SW480 (cell line): ENCODE data around the gene SEL1L3.
"Not testable (repeated sequence)": the region's sequence is repeated elsewhere in the genome, so short reads cannot be mapped to it uniquely, and the experiment has no call there.

ENCODE experiments used
- DNase-seq: peaks from one replicate; pipeline ENCODE4 v3.0.0-alpha.2; 2016; ENCODE audit warnings: low spot score

SEL1L3 gene

DNA sequence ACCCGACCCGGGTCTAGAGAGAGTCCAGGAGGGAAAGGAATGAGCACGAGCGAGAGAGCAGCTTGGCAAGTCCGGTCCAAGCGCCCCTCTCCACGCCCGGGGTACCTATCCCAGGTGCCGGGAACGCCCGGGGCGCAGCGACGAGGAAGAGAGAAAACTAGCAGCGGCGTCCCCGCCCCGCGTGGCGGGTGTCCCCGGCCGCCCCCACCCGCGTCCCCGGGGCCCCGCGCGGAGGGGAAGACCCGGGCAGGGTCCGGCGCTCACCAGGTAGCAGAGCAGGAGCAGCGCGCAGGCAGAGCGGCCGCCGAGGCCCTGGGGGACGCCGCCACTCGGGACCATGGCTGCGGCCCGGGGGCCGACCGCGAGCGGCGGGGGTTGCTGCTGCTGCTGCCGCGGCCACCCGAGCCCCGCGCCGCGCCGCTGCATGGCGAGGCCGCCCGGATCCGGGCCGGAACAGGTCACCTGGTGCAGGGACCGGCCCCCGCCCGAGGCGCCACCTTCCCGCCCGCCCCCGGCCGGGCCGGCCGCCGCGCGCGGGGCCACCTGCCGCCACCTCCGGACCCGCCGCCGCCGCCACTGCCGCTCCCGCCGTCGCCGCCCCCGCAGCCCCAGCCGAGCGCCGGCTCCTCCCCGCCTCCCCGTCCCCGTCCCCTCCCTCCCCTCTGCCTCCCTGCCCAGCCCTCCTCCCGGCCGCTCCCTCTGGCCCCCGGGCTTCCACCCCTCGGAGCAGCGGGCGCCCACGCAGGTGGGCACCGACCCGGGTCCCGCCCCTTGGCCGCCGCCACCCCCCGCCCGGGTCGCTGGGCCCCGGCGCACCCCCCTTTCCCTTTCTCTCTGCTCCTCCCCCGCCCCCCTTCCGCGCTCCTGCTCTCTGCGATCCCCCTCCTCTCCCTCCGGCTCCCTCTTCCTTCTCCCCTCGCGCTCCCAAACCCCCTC is at the start of gene SEL1L3:
SEL1L3 (minus strand) TSS at position 578 of the 936 bp plus-strand sequence; CDS start at position 426, 152 bp downstream.
- DNase-seq = peak; percentile 69

DNA sequence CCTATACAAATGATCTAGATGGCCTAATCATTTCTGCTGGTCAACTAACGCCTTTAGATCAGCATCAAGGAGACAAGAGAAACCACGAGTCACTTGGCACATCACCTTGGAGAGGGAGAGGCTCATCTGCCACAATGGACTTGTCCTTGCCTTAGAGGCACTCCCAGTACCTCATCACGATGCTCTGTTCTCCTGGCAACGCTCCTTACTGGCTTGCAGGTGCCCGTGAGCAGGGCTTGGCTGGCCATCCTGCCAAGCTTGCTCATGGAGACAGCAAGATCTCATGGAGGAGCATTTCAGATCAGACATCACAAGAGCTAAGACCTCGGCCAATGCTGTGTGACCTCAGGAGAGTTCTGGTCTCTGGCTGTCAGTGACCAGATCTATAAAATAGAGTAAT is 48.6 kb upstream of the SEL1L3 start:
- no peak for DNase-seq

DNA sequence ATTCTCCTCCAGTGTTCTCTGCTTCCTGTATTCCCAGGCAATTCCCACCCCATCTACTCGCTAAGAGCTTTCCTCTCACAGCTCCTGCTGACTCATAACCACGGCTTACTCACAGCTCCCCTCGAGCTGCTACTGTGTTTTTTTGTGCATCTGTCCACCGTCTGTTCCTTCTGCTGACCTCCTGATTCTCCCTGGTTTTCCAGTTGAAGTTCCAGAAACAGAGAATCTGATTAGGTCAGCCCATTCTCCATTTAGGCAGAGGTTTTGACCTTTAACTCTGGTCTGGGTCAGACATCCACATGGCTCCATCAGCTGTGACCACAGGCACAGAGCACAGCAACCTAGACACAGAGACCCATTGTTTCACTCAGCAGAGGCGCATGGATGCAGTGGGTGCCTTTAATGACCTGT is 45.7 kb upstream of the SEL1L3 start:
- peak; percentile 67 for DNase-seq

DNA sequence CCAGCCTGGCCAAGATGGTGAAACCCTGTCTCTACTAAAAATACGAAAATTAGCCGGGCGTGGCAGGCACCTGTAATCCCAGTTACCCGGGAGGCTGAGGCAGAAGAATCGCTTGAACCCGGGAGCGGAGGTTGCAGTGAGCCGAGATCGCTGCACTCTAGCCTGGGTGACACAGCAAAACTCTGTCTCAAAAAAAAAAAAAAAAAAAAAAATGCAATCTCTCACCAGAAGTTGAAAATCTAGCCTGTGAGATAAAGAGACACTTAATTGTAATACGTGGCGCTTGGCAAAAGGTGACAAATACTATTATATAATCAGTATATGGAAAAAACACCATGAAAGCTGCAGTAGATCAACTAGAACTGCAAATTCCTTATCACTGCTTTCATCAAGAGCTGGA is 43.3 kb upstream of the SEL1L3 start:
- DNase-seq = not testable (repeated sequence)

DNA sequence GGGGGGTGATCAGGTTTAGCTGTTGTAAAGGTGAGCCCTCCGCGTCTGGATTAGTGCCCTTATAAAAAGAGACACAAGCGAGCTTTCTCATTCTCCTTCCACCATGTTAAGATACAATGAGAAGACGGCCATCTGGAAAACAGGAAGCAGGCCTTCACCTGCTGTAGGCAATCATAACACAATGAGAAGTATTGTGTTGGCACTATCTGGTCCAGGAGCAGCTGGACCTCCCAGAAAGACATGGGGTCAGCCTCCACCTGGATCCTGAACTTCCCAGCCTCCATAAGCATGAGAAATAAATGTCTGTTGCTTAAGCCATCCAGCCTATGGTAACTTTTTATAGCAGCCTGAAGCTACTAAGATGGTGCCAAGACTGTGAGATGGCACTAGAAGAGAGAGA is 42.6 kb upstream of the SEL1L3 start:
- no peak for DNase-seq

DNA sequence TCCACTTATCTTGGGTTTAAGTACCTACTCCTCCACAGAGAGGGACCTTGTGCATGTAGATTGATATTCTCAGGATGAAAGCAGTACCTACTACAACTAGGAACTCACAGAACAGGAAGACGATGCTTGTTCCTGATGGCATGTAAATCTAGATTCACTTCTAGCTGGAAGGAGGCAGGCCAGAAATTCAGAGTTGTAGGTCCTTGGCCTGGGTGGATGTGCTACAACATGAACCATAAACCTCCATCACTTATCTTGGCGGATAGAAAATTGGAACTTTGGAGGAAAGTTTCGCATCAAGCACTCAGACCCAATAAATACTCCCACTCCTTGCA is 41.9 kb upstream of the SEL1L3 start:
- no peak for DNase-seq

DNA sequence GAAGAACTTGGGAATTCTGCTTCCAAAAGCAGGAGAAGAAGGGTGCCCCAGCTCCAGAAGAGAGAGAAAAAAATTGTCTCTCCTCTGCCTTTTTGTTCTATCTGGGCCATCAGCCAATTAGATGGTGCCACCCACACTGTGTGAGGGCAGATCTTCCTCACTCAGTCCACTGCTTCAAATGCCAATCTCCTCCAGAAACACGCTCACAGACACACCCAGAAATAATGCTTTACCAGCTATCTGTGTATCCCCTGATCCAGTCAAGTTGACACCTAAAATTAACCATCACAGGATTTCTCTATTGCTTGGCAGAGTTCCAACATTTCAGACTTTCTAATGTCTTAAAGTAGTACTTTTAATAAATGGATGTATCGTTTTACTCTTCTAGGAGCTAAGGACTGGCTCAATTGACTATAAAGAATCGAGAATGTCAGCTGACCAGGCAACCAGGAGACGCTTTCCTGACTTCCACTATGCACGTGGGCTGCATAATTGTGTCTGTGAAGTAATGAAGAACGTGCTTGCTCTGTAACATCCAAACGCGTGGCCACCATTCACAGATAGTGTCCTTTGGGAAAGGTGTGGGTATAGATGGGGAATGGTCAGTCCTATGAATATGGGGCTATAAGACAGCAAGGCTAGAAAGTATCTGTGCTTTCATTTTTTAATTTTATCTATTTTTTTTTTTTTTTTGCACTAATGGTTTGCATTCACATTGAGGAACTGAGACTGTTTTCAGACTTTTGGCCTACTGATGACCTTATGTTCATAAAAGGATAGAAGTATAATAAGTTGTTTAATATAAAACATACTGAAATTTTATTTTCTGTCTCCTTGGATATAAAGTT is 41.3 kb upstream of the SEL1L3 start:
- DNase-seq = no peak

DNA sequence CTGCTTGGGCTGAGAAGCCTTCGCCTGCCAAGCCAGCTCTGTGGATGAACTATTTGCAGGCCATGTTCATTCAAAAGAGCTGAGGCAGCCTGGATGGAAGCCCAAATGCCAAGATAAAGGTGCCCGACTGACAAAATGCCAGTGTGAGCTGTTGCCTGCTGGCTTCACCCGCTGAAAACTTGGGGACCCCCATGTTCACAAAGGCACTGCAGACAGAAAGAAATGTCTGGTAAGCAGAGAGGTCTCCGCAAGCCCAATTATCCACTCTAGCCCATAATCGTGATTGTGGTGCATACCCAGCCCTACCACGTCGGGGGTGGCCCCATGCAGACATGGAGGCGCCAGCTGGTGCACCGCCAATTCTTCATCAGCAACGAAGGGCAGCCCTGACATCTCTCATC is 38.2 kb upstream of the SEL1L3 start:
- no peak for DNase-seq

DNA sequence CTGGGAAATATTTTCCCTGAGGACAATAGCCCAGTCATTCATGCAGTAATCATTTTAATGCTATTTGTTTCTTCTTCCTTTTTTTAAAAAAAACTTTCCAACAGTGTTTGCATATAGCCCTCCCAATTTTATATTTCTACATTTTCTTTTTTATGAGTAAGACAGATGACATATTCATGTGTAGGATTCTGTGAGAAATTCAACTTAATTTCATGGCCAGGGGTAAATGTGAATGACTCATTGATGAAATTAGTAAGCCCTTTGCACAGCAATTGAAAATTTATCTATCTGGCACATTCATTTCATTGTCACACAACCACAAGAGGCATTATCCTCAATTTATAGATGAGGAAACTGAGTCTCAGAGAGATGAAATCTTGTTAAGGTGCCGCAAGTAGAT is 37.5 kb upstream of the SEL1L3 start:
- no peak for DNase-seq

DNA sequence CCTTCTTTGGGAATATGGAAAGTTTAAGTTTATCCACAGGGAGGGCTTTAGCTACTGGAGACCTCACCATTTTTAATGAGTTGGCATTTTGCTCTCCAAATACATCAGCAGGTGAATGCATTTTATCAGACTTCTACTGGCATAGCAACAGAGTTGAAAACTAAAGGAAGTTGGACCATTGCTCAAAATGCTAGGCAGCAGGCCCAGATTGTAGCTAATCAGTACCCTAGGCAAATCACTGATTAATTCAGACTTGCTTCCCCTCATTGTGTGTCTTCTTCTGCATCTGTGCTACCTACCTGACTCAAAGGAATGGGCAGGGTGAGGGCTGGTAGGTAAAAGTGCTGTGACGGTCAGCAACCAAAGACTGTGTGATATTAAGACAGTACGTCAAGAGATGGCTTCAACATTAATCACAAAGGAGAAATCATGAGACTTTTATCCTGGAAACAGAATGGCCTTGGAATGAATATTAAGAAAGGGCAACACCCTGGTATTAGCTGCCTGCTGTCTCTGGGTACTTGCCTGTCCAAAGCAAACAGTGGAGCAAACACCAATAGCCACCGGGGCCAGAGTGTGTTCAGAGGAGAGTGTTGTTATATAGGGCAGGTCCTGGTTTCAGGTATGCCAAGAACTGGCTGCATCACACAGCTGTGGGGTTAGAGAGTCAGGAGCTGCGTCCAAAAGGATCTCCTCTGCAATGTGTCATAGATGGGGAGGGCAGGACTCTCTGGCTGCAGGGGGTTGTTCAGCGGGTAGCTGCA is 34.2 kb upstream of the SEL1L3 start:
- DNase-seq = no peak

DNA sequence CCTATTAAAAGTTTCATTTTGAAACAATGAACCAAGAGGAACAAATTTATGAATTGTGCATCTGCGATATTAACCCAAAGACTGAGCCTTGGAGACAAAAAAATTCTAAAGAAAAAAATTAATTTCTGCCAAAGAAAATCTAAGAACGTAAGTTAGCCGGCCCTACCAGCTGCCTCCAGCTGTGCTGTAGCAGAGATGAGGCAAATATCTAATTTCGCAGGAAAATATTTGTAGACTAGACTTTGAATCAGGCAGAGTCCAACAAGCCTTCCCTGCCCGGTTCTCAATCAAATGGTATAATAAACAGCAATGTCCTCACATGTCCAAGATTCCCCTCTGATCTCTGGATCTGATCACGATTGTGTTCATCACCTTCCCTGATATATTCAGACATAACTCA is 30.0 kb upstream of the SEL1L3 start:
- no peak for DNase-seq

DNA sequence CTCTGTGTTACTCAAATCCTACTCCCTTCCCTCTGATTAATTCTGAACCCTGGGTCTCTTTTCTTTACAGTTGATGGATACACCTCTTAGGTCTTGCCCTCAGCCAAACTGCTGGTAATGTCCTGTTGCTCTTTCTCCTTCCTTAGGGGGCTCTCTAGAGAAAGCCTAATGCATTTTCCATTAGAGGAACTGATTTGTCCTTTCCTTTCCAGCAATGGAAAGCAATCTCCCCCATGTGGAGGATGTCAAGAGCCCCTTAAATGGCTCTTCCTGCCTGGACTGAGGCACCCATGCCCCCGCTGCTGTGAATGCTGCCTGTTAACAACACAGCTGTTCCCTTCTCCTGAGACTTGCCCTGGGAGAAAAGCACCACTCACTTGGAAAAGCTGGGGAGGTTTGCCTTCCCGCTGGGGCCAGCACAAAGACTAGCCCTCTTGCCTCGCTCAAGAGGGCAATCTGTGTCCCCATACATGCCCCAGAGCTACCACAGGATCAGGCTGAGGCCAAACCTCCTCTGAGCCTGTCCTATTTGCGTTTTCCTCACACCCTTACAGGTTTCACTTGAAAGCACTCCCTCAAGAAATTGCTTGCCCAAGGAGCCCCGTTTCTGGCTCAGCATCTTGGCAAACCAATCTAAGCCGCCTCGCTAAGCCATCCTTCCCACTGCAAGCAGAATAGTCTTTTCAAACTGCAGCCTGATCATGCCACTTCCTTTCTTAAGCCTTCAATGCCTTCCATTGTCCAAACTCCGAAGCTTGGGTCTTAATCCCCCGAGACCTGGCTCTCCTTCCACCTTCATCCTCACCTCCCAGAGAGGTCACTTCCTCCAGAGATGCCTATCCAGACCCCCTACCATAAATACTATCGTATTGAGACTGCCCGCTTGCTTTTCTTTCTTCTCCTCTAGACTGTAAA is 28.0 kb upstream of the SEL1L3 start:
- no peak for DNase-seq

DNA sequence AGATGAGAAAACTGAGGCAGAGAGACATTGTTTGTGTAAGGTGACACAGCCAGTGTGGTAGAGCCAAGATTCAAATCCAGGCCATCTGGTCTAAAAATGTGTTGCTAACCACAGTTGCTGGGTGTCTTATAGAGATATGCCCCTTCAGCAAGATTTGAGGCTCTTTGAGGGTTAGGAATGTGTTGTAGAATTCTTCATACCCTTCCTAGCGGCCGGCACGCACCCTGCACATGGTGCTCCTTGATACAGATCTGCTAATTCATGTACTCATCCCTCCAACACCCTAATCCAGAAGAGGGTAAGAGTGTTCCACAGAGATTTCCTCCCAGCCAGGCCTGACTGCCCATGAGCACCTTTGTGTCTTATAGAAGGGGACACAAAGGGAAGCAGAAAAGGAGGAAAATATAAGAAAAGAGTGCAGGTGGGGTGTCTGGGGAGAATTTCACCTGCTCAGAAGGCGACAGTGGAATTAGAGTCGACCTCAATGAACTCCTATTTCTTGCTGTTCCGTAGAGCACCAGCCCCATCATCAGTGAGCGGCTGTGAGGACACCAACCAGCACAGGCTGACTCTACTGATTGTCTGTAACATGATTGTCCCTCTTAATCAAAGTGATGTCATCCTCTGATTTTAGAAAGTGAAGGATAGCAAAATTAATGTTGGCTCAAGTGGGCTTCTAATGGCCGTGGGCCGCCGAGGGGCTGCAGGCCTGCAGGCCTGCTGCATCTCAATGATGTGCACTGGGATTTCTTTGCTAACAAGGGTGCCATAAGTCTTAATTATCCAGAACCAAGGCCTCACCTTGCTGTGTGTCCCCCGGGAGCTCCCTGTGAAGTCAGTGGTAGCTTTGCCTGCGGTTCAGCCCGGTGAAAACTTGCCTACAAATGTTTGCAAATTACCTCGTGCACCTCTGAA is 27.1 kb upstream of the SEL1L3 start:
- DNase-seq = no peak

DNA sequence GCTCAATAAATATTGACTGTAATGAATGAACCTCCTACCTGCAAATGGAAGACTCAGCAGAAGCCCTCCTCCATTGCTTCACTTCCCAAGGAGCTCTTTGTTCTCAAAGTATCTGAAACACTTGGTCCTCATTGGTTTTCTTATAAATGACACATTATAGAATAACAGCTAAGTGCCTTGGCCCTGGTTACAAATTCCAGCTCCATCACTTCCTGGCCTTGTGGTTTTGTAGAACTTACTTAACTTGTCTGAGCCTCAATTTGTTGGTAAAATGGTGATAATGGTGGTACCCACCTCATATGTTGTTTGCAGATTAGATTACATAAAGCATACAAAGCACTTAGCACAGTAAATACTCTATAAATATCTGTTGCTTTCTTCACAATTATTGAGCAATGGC is 26.0 kb upstream of the SEL1L3 start:
- no peak for DNase-seq

DNA sequence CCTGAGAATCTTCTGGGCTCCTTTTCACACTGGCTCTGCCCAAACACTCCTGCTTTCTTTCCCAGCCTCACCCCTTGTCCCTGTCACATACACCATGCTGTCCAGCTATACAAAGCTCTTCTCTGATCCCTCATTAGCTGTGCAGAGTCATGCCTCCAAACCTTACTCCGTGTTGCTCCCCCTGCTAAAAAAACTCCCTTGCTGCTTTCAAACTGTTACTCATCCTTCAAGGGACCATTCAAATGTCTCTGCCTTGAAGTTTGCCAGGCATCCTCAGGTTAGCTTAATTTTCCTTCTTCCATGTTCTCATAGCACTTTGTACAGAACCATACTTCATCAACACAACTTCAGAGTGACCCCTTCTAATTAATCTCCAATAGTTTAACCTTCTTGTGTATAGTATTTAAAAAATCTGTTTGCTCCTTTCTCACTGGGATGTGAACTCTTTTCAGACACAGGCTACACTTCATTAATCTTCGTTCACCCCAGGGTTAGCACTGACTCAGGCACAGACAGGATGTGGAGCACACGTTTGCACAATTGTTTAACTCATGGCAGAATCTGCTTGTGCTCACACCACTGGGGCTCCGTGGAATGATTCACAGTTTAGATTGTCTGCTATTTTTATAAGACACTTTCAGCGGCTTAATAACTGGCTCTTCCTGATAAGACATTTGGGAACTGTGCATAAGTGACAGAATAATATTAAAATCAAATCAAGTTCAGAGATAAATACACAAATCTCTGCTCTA is 21.4 kb upstream of the SEL1L3 start:
- DNase-seq = no peak

DNA sequence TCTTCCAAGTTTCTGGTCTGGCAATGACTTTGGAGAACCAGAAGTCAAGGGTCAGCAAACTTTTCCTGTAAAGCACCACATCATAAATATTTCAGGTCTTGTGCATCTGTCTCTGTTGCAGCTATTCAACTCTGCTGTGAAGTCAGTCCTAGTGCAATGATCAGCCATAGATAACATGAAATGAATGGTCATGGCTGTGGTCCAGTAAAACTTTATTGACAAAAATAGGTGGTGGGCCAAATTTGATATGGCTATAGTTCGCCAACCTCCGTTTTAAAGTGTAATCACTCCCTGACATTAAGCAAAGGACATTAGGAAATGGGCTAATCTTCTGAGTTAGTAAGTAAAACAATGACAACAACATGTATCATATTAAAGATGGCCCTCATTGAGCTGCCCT is 20.8 kb upstream of the SEL1L3 start:
- DNase-seq = no peak

DNA sequence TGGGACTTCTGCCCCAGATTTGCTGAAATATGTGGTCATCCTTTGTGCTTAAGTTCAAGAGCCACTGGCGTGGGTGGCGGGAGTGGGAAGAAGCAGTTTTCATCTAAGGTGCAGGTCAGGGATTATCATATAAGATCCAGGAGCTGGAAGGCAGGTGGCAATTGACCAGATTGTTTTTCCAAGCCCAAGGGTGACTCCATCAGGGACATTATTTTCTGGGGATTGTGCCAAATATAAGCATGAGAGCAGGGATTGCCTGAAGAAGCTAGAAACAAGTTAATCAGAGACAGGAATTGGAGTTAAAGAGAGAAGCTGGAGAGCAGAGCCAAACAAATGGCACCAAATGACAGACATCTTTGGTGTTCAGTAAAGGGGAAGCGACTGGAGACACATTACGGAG is 19.4 kb upstream of the SEL1L3 start:
- DNase-seq = no peak

DNA sequence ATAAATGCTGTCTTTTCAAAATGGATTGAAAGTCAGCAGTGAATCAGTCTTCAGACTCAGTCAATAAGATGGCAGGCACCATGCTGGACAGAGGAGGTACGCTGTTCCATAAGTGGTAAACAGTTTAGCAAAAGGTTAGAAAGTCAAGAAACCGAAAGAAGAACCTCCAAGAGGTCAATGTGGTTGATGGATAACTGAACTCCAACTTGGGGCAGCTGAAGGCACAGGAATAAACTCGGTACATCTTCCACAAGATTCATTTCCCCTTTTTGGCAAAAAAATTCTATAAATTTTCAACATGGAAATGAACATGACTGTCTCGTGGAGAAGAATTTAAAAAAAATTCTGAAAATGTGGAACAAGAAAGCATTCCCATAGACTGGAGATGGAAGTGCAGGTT is 18.4 kb upstream of the SEL1L3 start:
- no peak for DNase-seq

DNA sequence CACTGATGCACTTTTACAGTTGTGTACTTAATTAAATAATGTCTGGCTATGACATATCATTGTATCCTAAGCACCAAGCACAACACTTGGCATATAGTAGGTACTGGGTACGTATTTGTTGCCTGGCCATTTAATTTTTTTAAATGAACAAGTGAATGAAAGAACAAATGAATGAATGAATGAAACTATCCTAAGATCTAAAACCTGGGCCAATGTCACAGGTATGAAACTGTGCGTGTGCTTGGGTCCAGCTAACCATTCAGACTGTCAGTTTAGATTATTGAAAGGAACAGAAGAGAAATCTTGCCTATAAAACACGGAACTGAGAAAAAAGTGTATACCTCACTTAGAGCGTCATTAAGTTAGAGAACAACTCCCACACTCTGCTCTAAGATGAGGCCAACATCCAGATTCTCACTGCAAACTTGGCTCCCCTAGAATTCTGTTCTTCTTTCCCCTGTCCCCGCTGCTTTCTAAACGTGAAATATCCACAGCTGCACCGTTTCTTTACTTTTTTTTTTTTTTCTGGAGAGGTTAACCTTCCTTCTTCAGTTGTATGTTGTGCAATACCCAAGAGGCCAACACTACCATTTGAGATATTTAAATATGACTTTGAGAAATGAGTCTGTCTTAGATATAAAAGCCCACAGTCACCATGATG is 17.3 kb upstream of the SEL1L3 start:
- no peak for DNase-seq
